GM18505 (cell line): ENCODE data around the gene LUZP1.

Experiments used
- ATAC-seq: cut with Tn5 transposase; IDR thresholded peaks from one replicate; pipeline ENCODE4 v1.9.1; 2021; ENCODE audit not compliant: unreplicated experiment
- POLR2A ChIP-seq: IDR thresholded peaks from 4 replicates; pipeline ENCODE4 v1.6.1; 2011; ENCODE audit warnings: borderline replicate concordance; ENCODE audit not compliant: insufficient read depth, insufficient read length; ENCODE audit errors: extremely low read depth

Gene LUZP1

GRCh38 chr1:23051290-23051909 is 117.3 kb downstream of the LUZP1 start:
- no peak for ATAC-seq
- TF ChIP-seq POLR2A: no peak

GRCh38 chr1:23050201-23050600 is 118.5 kb downstream of the LUZP1 start:
- no peak for TF ChIP-seq POLR2A
- ATAC-seq: no peak

GRCh38 chr1:23044035-23044434 is 124.6 kb downstream of the LUZP1 start:
- no peak for TF ChIP-seq POLR2A

GRCh38 chr1:23040509-23040908 is 128.1 kb downstream of the LUZP1 start:
- no peak for TF ChIP-seq POLR2A
- no peak for ATAC-seq

More at GRCh38 chr1:23044035-23044434, 124.6 kb downstream of the LUZP1 start:
- no peak for ATAC-seq

GRCh38 chr1:23039308-23039826 is 129.3 kb downstream of the LUZP1 start:
- TF ChIP-seq POLR2A: no peak
- ATAC-seq: no peak

- no peak for ATAC-seq
- TF ChIP-seq POLR2A: no peak
These were observed 131.4 kb downstream of the LUZP1 start for GRCh38 chr1:23037081-23037740.

GRCh38 chr1:23035823-23036452 is 132.7 kb downstream of the LUZP1 start:
- no peak for ATAC-seq
- no peak for TF ChIP-seq POLR2A
